Measurements from ENCODE around the gene RAB40B. TPM values are rescaled to one million over a fixed set of nuclear protein-coding genes. Genes with fewer than 3 reads are reported as not detected.

The RAB40B gene
- total RNA-seq, 2 experiments from 2014 or later, result 2.1 to 3.1 TPM

GRCh38 chr17:82723169-82723807 is 24.8 kb upstream of the RAB40B start:
- peaks cover 17% of the 10 kb centered on the region for H3K36me3 Mint-ChIP-seq
- H3K4me1 Mint-ChIP-seq, result no peaks in the 10 kb centered on the region
- no peak overlapping the region for H3K4me3 Mint-ChIP-seq
- DNase-seq, result no peak
- no peaks in the 10 kb centered on the region for H3K27me3 Mint-ChIP-seq
- no peaks in the 10 kb centered on the region for H3K9me3 Mint-ChIP-seq
- H3K27ac Mint-ChIP-seq, result no peak overlapping the region

GRCh38 chr17:82722341-82723013 is 24.0 kb upstream of the RAB40B start:
- Mint-ChIP-seq H3K27me3 (no peaks in the 10 kb centered on the region), H3K4me1 (peaks cover 7% of the 10 kb centered on the region), H3K36me3 (peaks cover 17% of the 10 kb centered on the region), H3K4me3 (no peak overlapping the region), H3K9me3 (no peaks in the 10 kb centered on the region), H3K27ac (no peak overlapping the region)
- DNase-seq, result no peak

- Mint-ChIP-seq H3K4me3 (no peak overlapping the region), H3K36me3 (peaks cover 17% of the 10 kb centered on the region), H3K27me3 (no peaks in the 10 kb centered on the region), H3K27ac (no peak overlapping the region), H3K9me3 (no peaks in the 10 kb centered on the region), H3K4me1 (peaks cover 11% of the 10 kb centered on the region)
- DNase-seq, result no peak
Measured at GRCh38 chr17:82720204-82720603, 21.7 kb upstream of the RAB40B start.

- Mint-ChIP-seq H3K4me1 (peaks cover 11% of the 10 kb centered on the region), H3K9me3 (no peaks in the 10 kb centered on the region), H3K27me3 (no peaks in the 10 kb centered on the region), H3K36me3 (peaks cover 17% of the 10 kb centered on the region), H3K4me3 (peak overlapping the region; percentile 2), H3K27ac (no peak overlapping the region)
- no peak for DNase-seq
Measured at GRCh38 chr17:82718986-82719685, 20.6 kb upstream of the RAB40B start.

- Mint-ChIP-seq H3K4me3 (peak within 1 kb of the TSS; percentile 96), H3K4me1 (peaks cover 11% of the 10 kb centered on the region), H3K27me3 (peaks cover 4% of the 10 kb centered on the region), H3K9me3 (no peaks in the 10 kb centered on the region), H3K36me3 (peaks cover 7% of the 10 kb centered on the region), H3K27ac (peak within 1 kb of the TSS; percentile 92)
- DNase-seq, result peak; percentile 93
Measured at GRCh38 chr17:82716203-82717010, 17.9 kb upstream of the RAB40B start, which contains the start of gene FN3KRP. Gene FN3KRP, plus strand, starts transcription at chr17:82716706. Its CDS starts 50 bp downstream, at chr17:82716756.

GRCh38 chr17:82713071-82713723 is 14.7 kb upstream of the RAB40B start:
- no peak for DNase-seq
- Mint-ChIP-seq H3K27me3 (peaks cover 4% of the 10 kb centered on the region), H3K9me3 (no peaks in the 10 kb centered on the region), H3K4me1 (peaks cover 11% of the 10 kb centered on the region), H3K27ac (no peak overlapping the region), H3K4me3 (no peak overlapping the region), H3K36me3 (peaks cover 2% of the 10 kb centered on the region)

- Mint-ChIP-seq H3K27ac (no peak overlapping the region), H3K36me3 (no peaks in the 10 kb centered on the region), H3K4me3 (no peak overlapping the region), H3K9me3 (no peaks in the 10 kb centered on the region), H3K27me3 (peaks cover 4% of the 10 kb centered on the region), H3K4me1 (no peaks in the 10 kb centered on the region)
- DNase-seq, result no peak
Measured at GRCh38 chr17:82710499-82711232, 12.2 kb upstream of the RAB40B start.

GRCh38 chr17:82709676-82710498 is 11.4 kb upstream of the RAB40B start:
- Mint-ChIP-seq H3K27ac (no peak overlapping the region), H3K27me3 (peaks cover 4% of the 10 kb centered on the region), H3K36me3 (no peaks in the 10 kb centered on the region), H3K4me3 (no peak overlapping the region), H3K9me3 (no peaks in the 10 kb centered on the region), H3K4me1 (no peaks in the 10 kb centered on the region)
- DNase-seq, result no peak

GRCh38 chr17:82709024-82709675 is 10.7 kb upstream of the RAB40B start:
- Mint-ChIP-seq H3K4me3 (no peak overlapping the region), H3K9me3 (no peaks in the 10 kb centered on the region)

GRCh38 chr17:82705756-82706155 is 7.3 kb upstream of the RAB40B start:
- Mint-ChIP-seq H3K4me1 (no peaks in the 10 kb centered on the region), H3K4me3 (no peak overlapping the region), H3K27ac (no peak overlapping the region), H3K27me3 (no peaks in the 10 kb centered on the region), H3K36me3 (no peaks in the 10 kb centered on the region), H3K9me3 (no peaks in the 10 kb centered on the region)
- DNase-seq, result no peak

More at GRCh38 chr17:82709024-82709675, 10.7 kb upstream of the RAB40B start:
- H3K27ac Mint-ChIP-seq, result no peak overlapping the region
- no peaks in the 10 kb centered on the region for H3K4me1 Mint-ChIP-seq
- DNase-seq, result no peak
- H3K36me3 Mint-ChIP-seq, result no peaks in the 10 kb centered on the region
- H3K27me3 Mint-ChIP-seq, result peaks cover 4% of the 10 kb centered on the region

GRCh38 chr17:82704886-82705285 is 6.4 kb upstream of the RAB40B start:
- Mint-ChIP-seq H3K9me3 (no peaks in the 10 kb centered on the region), H3K4me3 (no peak overlapping the region), H3K27ac (no peak overlapping the region), H3K27me3 (no peaks in the 10 kb centered on the region), H3K4me1 (no peaks in the 10 kb centered on the region), H3K36me3 (no peaks in the 10 kb centered on the region)
- DNase-seq, result no peak

GRCh38 chr17:82703935-82704865 is 5.7 kb upstream of the RAB40B start:
- H3K36me3 Mint-ChIP-seq, result no peaks in the 10 kb centered on the region
- DNase-seq, result no peak
- H3K9me3 Mint-ChIP-seq, result no peaks in the 10 kb centered on the region
- peaks cover 1% of the 10 kb centered on the region for H3K4me1 Mint-ChIP-seq
- H3K4me3 Mint-ChIP-seq, result no peak overlapping the region
- H3K27ac Mint-ChIP-seq, result no peak overlapping the region
- H3K27me3 Mint-ChIP-seq, result no peaks in the 10 kb centered on the region
